DOHH2 (cell line): ENCODE data around the gene SH3PXD2A.

Source experiments
- EZH2phosphoT487 ChIP-seq: fragments of 200-600 bp; sonication (generic); IDR thresholded peaks from 2 replicates; pipeline ENCODE4 v1.6.1; 2017; ENCODE audit warnings: borderline replicate concordance, mild to moderate bottlenecking, antibody characterized with exemption, low read length, moderate library complexity, mixed read lengths
- TF ChIP-seq, protein P1 (sequence below): fragments of 200-600 bp; sonication (generic); IDR thresholded peaks from one replicate; pipeline ENCODE4 v1.5.1; 2014; ENCODE audit warnings: antibody characterized with exemption, mild to moderate bottlenecking, low read depth, low read length; ENCODE audit not compliant: poor library complexity, severe bottlenecking

DNA sequence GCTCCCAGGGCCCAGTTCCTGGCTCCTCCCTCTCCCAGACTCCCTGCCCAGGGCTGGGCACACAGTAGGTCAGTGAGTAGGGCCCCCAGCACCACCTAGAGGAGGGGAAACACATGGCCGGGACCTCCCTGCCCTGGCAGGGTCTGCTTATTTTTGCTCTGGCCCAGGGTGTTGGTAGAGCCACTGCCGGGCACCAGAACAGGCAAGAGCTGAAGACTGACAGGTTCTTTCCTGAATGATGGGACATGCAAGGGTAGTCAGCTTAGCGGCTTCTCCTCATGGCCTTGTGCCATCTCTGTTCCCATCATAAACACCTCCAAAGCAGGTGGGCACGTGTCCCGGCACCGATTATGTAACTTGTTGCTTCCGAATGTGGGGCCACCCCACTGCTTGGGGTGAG, 275.4 kb downstream of the SH3PXD2A start:
- TF ChIP-seq, protein P1, sequence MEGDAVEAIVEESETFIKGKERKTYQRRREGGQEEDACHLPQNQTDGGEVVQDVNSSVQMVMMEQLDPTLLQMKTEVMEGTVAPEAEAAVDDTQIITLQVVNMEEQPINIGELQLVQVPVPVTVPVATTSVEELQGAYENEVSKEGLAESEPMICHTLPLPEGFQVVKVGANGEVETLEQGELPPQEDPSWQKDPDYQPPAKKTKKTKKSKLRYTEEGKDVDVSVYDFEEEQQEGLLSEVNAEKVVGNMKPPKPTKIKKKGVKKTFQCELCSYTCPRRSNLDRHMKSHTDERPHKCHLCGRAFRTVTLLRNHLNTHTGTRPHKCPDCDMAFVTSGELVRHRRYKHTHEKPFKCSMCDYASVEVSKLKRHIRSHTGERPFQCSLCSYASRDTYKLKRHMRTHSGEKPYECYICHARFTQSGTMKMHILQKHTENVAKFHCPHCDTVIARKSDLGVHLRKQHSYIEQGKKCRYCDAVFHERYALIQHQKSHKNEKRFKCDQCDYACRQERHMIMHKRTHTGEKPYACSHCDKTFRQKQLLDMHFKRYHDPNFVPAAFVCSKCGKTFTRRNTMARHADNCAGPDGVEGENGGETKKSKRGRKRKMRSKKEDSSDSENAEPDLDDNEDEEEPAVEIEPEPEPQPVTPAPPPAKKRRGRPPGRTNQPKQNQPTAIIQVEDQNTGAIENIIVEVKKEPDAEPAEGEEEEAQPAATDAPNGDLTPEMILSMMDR = no peak
- TF ChIP-seq EZH2phosphoT487 = no peak
